Effector CD4-positive, alpha-beta T cell (primary cell): Measurements from ENCODE around the gene C2CD2.
A peak's percentile ranks its signal among the peaks of the same experiment; 100 is the strongest.

Source experiments
- DNase-seq: peaks from one replicate; pipeline ENCODE4 v3.0.0-alpha.2; 2020

Gene C2CD2

GRCh38 chr21:41881051-41881450, 72.8 kb downstream of the C2CD2 start:
- DNase-seq = no peak

- no peak for DNase-seq
These were observed 73.7 kb downstream of the C2CD2 start for GRCh38 chr21:41880153-41880552.

GRCh38 chr21:41879190-41879998, 74.4 kb downstream of the C2CD2 start, which contains the start of gene PRDM15:
Gene PRDM15, minus strand, starts transcription at chr21:41879344. Its CDS starts 18,981 bp downstream, at chr21:41860363.
- DNase-seq = peak; percentile 76

GRCh38 chr21:41878831-41879189, 75.0 kb downstream of the C2CD2 start:
- peak; percentile 79 for DNase-seq

DNA sequence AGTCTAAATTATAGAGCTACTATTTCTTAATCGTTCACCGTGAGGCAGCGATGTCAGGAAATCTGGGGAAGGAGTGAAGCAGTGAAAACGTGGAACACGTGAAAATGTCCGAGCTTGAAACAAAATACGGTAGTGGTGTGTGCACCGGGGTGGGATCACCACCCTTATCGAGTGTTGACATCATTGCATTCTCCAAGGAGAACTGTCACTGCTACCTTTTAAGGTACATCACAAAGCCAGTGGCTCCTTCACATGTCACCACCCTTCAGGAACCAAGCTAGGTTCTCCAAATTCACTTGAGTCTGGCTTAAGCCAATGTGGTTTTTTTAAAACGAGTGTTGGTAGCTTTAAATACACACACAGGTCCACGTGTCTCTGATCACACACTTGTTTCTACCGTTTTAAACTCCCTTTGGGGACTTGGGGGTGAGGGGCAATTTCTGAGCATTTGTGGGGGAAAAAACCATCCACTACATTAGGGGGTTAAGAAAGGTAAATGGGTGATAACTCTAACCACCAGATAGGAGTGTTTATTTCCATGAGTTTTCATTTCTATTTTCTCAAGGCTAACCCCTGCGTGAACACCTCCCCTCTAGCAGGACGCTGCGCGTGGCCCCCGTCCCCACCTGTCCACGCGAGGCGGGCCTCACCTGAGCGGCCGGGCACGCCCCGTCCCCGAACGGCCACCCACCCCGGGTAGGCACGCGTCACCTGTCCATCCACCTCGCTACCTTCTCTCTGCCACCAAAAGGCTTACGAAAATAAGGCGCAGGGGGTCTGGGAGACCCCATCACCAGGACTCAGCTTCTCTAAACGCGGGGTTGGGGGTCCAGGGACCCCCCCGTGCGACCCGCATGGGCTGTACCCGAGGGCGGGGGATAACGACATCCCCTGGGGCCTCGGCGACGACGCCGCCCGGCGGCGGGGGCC, 75.7 kb downstream of the C2CD2 start:
- peak; percentile 15 for DNase-seq

DNA sequence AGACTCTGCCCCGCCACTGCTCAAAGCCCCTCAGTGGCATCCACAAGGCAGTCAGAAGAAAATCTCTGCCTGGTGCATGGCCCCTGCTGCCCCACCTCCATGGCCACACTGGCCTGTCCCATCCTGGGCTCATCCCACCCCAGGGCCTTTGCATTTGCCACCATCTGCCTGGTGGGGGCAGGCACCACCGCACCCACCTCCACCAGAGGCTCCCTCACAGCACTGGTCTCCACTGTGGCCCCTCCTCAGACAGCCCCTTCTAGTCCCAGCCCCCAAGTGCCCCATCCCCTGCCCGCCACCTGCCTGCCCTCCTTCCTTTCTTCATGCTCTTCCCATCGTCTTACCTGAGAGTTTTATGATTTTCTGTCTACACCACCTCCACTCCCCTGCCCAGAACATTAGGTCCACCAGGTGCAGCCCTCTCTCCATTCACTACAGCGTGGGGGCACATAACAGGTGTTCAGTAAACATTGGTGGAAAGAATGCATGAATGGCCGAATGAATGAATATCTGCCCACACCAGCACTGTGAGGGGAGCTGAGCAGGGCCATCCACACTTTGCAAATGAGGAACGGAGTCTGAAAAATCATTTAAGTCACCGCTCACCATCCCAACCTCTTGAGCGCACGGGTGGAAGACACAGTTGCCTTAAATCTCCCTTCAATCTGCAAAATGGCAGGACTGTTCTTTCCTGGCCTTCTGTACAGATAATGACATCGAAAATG, 76.7 kb downstream of the C2CD2 start:
- no peak for DNase-seq

GRCh38 chr21:41876396-41876795, 77.4 kb downstream of the C2CD2 start:
- no peak for DNase-seq

DNA sequence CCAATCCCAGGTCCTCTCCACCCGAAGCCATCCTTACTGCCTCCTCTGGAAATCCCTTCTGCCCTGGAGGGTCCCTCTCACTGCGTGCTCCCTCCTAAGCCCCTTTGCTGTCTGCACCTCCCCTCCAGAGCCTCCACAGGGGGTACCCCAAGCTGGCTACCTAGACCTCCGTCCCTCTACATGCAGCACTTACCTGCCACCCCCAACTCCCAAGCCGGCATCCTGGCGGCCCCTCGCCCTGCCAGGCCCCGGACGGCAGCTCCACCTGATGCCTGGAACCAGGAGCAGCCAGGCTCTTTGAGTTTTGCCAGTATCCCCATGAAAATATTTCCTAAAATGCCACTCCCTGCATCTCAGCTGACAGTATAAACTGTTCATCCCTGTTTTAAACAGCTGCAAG, 78.7 kb downstream of the C2CD2 start:
- DNase-seq = no peak

GRCh38 chr21:41874611-41875010, 79.2 kb downstream of the C2CD2 start:
- DNase-seq = no peak

GRCh38 chr21:41873426-41873825, 80.4 kb downstream of the C2CD2 start:
- DNase-seq = no peak

- no peak for DNase-seq
These were observed 80.8 kb downstream of the C2CD2 start for GRCh38 chr21:41873005-41873404.

DNA sequence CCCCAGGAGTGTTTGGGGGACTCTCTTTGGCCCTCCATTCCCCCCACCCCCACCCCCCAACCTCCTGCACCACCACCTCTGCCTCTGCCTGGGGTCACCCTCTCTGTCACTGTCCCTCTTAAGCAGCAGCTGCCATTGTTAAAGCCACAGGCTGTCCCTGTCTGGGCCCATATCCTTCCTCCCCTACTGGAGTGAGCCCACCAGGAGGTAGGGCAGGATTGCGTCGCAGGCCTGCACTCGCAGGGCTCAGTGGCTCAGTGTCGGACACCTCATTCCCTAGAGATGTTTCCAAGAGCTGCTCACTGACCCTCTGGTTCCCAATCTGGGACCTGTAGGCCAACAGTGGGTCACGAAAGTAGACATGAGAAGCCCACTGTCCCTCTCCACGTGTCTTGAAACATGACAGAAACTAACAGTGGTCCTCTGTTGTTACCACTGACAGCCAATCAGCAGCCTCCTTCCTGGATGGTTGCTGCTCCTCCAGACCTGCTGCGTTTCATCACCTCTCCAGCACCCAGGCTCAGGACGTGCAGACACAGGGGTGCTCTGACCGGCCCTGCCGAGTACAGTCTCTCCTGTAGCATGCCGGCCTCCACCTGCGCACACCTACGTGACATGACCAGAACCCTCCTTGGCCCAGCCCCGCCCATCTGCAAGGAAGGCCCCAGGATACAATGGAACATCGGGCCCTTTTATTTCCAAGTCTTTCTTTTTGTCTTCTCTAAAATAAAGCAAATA, 82.4 kb downstream of the C2CD2 start:
- no peak for DNase-seq

DNA sequence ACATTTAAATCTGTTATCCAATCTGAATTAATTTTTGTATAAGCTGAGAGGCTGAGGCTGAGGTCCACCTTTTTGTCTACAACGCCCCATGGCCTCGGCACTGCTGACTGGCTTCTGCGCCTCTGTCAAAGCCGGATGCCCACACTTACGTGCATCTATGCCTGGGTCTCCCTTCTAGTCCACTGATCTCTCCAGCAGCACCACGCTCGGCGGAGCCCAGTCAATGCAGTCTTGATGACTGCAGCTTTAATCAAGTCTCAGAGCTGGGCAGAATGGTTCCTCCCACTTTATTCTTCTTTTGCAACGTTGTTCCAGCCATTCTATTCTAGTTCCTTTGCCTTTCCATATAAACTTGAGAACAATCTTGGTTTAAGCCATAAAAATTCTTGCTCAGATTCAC, 84.0 kb downstream of the C2CD2 start:
- DNase-seq = no peak

DNA sequence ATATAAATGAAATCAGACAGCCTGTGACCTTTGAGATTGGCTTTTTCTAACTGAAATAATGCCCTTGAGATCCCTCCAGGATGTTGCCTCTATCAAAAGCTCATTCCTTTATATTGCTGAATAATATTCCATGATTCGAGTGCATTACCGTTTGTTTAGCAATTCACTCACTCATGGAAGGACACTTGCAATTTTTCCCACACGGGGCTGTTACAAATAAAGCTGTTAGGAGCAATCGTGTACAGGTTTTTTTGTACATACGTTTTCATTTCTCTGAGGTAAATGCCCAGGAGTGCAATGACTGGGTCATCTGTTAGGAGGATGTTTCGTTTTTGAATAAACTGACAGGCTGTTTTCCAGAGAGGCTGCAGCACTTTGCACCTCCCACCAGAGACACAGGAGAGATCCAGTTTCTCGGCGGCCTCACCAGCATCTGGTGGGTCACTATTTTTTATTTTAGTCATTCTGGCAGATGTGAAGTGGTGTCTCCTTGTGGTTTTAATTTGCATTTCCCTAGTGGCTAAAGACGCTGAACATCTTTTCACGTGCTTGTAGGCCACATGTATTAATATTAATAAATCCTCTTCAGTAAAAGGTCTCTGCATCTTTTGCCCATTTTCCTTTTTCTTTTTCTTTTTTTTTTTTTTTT, 85.6 kb downstream of the C2CD2 start:
- DNase-seq = no peak

- DNase-seq = no peak
These were observed 86.5 kb downstream of the C2CD2 start for GRCh38 chr21:41867313-41867712.

DNA sequence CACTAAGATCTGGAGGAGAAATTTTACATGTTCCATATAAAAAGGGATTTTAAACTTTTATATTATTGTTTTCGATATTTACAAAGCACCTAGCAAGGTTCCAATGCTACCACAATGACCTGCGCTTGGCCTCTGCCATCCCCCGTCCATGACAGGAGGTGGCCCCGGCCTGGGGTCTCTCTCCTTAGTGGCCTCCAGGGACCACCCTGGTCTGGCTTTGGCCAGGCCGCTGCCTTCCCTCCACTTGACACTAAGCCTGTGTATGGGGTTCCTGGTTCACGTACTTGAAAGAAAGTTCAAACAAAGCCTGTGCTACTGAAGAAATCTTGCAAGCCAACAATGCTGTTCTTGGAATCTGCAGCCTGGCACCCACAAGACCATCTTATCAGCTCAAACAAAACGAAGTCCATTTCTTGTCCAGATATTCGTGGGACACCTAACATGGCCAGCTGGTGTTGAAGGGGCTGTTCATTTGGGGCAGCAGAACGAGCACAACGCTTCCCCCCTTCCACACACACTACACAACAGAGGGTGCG, 87.5 kb downstream of the C2CD2 start:
- DNase-seq = no peak

- no peak for DNase-seq
These were observed 88.6 kb downstream of the C2CD2 start for GRCh38 chr21:41865002-41865777.

DNA sequence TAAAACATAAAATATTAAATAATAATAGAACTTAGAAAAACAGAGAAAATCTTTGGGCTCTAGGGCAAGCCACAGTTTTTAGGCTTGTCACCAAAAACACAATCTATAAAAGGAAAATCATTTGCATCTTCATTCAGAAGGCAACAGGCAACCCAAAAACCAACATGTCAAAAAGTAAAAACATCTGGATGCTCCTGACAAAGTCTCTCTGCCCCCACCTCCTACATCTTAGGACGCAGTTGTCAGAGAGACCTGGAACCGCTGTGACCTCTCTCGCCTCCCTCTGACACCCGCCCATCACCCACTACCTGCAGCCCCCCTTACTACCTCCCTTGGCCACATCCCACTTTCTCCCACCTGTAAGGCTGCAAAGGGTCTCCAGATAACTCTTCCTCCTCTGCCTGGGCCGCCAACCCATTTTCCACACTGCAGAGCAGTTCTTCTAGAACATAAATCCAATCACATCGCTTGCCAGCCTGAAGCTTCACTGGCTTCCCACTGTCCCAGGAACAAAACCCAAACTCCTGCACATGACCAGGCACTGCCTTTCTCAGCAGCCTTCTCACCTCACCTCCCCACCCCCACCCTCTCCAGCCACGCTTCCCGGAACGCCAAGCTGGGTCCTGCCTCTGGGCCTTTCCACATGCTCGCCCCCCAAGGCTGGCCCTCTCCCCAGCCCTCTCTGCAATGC, 89.4 kb downstream of the C2CD2 start:
- no peak for DNase-seq

- DNase-seq = no peak
These were observed 90.4 kb downstream of the C2CD2 start for GRCh38 chr21:41863439-41863740.

DNA sequence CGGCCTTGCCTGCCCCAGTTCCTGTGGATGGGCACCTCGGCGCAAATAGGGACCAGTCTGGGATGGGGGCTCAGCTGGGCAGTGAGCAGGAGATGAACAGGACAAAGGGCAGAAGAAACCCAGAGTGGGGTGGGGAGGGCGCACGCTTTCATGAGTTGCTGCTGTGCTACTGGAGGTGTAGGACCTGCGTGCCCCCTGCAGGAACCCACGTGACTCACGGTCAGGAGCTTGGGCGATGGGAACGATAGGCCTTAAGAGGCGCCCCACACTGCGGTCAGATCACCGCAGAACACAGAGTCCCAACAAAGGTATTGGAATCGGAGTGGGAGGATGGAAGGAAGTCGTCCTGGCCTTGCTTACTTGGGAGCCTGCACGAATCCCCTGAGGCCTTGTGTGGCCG, 91.8 kb downstream of the C2CD2 start:
- DNase-seq = no peak
